H1 (cell line): Measurements from ENCODE around the gene TUBGCP2.

Source experiments
- HDAC6 ChIP-seq: IDR thresholded peaks from one replicate; pipeline ENCODE4 v1.7.1; 2012; ENCODE audit warnings: low read depth, mild to moderate bottlenecking, inconsistent platforms, low read length, moderate library complexity
- JUN ChIP-seq: IDR thresholded peaks from 2 replicates; pipeline ENCODE4 v1.6.1; 2011; ENCODE audit warnings: low read depth, mild to moderate bottlenecking, improper control_type of control experiment, low read length
- NRF1 ChIP-seq: IDR thresholded peaks from 2 replicates; pipeline ENCODE4 v1.6.1; 2011; ENCODE audit warnings: mild to moderate bottlenecking, low read depth, low read length, improper control_type of control experiment
- POLR2AphosphoS5 ChIP-seq: IDR thresholded peaks from 2 replicates; pipeline ENCODE4 v1.6.1; 2011; ENCODE audit warnings: low read depth, low read length
- YY1 ChIP-seq: IDR thresholded peaks from 2 replicates; pipeline ENCODE4 v1.6.1; 2011; ENCODE audit warnings: low read depth, mild to moderate bottlenecking, low read length
- TF ChIP-seq, protein P1 (sequence below), 3 experiments: IDR thresholded peaks; 1 replicate in 2 of 3; 2 replicates in 1 of 3; pipeline versions ENCODE4 v1.5.1 to v1.6.1; 2011; ENCODE audit warnings: low read length in 3 of 3, mild to moderate bottlenecking in 3 of 3, inconsistent platforms in 2 of 3, low read depth in 1 of 3, moderate library complexity in 1 of 3; ENCODE audit not compliant: insufficient read depth in 1 of 3; ENCODE audit errors: control extremely low read depth in 1 of 3

DNA sequence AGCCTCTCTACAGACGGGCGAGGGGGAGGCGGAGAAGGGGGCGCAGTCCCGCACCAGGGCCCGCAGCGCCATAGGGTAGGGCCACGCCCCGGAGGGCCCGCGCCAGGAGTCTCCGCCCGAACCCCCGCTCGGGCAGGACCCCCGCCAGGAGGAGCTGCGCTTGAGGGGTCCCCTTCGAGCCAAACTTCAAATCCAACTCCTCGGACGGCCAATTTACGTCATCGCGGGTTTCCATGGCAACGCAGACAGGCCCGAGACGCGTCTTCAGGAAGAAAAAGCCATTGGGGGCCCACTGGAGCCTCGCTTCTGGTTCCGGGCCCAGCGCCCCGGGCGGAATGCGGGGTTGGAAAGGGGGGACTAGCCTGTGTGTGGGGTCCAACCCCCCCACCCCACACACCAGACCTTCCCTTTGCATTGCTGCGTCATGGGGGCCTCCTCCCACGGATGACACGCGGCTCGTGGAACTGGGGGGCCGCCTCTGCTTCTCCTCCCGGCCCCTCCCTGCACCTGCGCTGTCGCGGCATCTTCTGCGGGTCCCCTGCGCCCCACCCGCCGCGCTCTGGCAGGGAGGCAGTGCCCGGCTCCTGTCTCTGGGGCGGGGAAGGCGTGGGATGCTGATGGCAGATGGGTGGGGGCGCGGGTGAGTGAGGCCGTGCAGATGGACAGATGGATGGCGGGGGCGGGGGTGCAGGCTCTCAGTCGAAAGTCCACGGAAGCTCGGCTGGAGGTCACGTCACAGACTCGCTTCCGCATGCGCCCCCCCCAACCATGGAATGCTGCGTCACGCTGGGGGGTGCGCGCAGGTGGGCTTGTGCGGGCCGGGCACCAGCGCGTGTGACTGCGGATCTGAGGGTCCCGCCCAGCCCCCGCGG is 26.8 kb upstream of the TUBGCP2 start:
- TF ChIP-seq, protein P1, sequence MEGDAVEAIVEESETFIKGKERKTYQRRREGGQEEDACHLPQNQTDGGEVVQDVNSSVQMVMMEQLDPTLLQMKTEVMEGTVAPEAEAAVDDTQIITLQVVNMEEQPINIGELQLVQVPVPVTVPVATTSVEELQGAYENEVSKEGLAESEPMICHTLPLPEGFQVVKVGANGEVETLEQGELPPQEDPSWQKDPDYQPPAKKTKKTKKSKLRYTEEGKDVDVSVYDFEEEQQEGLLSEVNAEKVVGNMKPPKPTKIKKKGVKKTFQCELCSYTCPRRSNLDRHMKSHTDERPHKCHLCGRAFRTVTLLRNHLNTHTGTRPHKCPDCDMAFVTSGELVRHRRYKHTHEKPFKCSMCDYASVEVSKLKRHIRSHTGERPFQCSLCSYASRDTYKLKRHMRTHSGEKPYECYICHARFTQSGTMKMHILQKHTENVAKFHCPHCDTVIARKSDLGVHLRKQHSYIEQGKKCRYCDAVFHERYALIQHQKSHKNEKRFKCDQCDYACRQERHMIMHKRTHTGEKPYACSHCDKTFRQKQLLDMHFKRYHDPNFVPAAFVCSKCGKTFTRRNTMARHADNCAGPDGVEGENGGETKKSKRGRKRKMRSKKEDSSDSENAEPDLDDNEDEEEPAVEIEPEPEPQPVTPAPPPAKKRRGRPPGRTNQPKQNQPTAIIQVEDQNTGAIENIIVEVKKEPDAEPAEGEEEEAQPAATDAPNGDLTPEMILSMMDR (IDR thresholded peaks at IDR 0.05; ENCODE audit: control extremely low read depth in 1 of 3, insufficient read depth in 1 of 3, low read depth in 1 of 3, low read length in 3 of 3): no peak
- TF ChIP-seq POLR2AphosphoS5 (no peak), HDAC6 (no peak), NRF1 (no peak), JUN (no peak), YY1 (no peak)
